GM18861 (cell line): ENCODE data around the gene RARA.
"Not testable (repeated sequence)": the region's sequence is repeated elsewhere in the genome, so short reads cannot be mapped to it uniquely, and the experiment has no call there.

ENCODE experiments used
- ATAC-seq: cut with Tn5 transposase; IDR thresholded peaks from one replicate; pipeline ENCODE4 v1.9.1; 2021; ENCODE audit not compliant: unreplicated experiment

RARA gene

DNA sequence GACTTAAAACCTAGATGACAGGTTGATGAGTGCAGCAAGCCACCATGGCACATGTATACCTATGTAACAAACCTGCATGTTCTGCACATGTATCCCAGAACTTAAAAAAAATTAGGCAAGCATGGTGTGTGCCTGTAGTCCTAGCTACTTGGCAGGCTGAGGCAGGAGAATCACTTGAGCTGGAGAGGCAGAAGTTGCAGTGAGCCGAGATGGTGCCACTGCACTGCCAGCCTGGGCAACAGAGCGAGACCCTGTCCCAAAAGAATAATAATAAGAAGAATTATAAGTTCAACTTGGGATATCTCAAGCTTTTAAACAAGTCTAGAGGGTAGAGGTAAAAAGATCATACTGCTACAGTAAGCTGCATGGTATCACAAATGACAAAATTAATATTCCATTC lies 11.5 kb upstream of the RARA start:
- ATAC-seq = no peak

DNA sequence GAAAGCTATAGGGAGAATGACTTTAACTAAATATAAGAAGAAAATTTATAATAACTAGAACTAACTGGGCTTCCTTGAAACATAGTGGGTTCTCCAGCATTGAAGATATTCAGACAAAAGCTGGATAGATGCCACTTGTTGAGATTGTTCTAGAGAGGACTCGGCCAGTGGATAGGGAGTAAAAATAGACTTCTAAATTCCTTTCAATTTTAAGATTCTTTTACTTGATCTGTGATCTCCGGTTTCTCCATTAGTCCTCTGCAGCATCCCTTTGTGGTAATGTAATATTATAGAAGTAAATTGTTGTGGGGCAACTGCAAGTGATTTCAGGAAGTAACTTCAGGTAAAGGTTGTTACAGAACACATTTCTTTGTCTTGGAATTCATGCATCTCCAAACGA lies 10.3 kb upstream of the RARA start:
- ATAC-seq = no peak

DNA sequence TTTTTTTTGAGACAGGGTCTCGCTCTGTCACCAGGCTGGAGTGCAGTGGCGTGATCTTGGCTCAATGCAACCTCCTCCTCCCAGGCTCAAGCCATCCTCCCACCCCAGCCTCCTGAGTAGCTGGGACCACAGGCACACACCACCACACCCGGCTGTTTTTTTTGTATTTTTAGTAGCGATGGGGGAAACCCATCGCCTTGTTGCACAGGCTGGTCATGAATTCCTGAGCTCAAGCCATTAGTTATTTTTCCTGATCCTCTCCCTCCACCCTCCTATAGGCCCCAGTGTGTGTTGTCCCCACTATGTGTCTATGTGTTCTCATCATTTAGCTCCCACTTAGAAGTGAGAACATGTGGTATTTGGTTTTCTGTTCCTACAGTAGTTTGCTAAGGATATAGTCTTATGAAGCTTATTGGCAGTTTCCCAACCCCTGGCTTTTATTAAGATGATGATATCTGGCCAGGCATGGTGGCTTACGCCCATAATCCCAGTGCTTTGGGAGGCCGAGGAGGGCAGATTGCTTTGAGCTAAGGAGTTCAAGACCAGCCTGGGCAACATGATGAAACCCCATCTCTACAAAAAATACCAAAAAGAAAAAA lies 9.7 kb upstream of the RARA start:
- not testable (repeated sequence) for ATAC-seq

DNA sequence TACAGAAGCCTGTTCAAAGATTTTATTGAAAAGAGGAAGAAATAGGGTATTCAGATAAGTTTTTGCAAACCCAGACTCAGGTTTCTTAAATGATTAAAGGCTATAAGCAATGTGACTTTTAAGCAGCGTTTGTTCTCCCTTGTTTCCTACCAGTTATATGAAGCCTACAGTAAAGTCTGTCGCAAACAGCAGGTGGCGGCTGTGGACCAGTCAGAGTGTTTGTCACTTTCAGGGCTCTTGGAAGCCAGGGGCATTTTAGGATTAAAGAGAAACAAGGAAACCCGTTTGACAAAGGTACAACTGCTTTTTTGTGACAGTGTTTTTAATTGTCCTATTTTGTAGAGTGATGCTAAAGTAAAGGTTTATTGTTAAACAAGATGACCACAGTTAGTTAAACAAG lies 7.7 kb upstream of the RARA start:
- no peak for ATAC-seq

DNA sequence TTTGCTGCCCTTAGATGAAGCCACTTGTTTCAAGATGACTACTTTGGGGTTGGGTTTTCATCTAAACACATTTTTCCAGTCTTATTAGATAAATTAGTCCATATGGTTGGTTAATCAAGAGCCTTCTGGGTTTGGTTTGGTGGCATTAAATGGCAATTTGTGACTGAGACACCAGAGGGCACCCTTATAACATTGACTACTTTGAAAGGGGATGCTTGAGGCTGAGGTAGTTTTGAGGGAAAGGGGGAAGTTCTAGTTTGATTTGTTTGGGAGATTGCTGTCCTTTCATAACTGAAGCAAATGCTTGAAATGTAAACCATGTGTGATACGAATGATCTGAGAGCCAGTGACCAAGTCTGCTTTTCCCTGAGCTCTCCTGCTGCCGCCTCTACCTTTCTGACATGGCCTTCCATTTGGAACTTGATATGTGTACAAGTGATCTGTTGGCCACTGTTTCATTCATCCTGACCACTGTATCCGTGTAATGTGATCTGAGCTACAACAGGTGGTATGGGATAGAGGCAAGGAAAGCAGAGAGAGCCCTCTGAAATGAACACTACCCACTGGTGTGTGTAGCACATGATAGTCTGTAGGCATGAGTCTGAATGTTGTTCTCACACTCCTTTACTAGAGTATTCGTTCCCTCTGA lies 5.8 kb upstream of the RARA start:
- ATAC-seq = no peak

DNA sequence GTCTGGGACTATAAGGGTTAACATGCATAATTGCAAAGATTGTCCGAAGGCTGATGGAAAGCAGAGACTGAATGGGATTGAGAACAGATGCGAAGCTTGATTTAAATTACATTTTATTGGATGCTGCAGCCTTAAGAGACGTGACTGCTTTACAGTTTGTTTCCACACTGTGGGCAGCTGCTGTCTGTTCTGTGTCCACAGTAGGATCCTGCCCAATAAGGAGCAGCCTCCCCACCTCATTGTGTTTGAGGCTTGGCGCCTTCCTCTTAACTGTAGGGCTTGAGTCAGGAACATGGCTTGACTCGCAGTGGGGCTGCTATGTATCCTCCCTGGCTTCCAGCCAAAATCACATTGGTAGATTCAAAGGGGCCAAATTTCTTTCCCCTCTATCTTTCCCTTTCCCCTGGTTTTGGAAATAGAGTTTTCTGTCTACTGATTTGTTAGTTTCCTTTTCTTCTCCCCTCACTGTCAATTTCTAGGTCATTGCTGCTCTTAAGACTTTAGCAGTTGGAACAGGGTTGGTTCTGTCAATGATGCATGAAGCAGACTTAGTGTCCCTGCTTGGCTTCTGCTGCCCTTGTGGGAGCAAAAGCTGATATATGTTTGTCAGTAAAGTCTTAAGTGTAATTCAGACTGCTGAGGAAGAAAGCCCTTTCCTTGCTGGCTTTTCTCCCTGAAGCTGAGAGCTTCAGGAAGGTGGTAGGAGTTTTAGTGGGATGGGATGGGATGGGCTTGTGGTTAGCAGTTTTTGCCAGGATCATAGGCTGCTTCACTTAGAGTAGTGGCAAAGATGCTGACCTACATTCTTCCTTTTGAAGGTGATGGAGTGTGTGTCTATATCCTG lies 5.0 kb upstream of the RARA start:
- no peak for ATAC-seq

DNA sequence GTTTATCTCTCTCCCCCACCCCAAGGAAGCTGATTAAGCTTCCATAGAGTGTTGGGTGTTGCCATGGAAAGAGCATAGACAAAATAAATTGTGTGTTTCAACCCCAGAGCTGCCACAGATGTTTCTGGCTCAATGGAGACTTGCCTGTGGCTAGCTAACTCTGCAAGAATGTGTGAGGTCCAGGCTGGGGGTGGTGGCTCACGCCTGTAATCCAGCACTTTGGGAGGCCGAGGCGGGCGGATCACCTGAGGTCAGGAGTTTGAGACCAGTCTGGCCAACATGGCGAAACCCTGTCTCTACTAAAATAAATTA lies 4.5 kb upstream of the RARA start:
- not testable (repeated sequence) for ATAC-seq

DNA sequence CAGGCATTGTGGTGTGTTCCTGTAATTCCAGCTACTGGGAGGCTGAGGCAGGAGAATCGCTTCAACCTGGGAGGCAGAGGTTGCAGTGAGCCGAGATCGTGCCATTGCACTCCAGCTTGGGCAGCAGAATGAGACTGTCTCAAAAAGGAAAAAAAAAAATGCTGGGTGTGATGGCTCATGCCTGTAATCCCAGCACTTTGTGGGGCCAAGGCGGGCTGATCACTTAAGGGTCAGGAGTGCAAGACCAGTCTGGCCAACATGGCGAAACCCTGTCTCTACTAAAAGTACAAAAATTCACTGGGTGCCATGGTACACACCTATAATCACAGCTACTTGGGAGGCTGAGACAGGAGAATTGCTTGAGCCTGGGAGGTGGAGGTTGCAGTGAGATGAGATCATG lies 4.1 kb upstream of the RARA start:
- ATAC-seq = not testable (repeated sequence)

DNA sequence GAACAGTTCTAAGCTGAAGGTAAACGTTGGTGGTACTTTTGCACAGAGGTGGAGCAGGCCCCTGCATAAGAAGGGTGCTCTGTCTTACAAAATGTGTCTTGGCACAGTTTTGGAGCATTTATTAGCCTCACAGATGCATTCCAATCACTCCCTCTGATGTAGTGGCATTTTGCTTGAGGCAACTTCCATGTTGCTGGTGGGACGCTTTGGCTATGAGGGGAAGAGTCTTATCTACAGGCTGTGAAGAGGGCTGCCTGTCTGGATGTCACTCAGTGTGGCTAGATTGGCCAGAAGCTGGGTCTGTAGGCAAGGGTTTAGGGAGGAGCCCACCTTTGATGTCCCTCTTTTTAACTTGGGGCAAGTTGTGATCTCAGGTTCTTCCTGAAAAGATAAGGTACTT lies 2.6 kb upstream of the RARA start:
- no peak for ATAC-seq

DNA sequence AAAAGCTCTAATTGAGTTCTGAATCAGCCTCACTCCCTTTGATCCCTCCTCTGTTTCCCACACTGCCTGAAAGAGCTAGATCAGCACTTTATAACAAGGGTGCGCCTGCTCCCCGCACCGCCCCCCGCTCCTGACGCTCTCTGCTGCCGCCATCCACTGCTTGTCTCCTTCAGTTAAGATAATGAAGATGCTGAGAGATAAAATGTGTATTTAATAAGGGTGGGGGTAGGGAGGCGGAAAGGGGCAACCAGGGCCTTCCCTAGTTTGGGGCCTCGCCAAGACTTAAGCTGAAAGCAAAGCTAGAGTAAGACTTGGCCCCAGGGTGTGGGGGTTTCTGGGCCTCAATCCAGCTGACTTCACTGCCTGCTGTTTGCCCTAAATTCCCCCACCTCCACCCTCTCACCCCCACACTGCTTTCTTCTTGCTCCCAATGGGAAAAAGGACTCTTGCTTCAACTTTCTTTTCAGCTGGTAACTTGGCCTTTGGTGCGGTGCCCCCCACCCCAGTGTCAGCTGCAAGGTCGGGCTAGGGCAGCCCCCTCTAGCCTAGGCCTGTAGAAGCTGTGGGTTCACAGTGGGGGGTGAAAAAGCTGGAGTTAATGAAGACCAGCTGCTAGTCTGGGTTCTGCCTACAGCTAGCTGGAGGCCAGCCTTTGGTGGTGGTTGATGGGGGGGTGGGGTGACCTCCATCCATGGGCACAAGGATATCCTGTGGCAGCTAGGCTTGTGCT lies 1.8 kb upstream of the RARA start:
- ATAC-seq = no peak

DNA sequence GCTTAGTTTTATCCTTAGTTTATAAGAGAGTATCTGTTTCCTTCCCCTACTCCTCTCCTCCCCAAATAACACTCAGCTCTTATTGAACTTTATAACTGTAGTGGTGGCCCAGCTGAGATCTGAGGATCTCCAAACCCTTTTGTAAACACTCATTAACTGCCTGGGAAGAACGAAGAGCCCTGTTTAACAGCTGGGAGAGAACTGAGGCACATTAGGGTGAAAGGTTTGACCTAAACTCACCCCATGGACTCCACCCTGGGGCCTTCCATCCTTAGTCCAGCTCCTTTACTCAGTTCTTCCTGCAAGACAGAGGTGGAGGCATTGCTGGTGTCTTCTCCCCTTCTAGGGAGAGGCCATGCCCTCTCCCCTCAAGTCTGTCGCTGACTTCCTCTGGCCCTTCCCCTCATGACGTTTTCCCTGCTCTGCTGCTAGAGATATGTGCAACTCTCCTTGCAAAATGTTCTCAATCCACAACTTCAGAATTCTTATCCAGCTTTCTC lies 1.2 kb upstream of the RARA start:
- no peak for ATAC-seq

DNA sequence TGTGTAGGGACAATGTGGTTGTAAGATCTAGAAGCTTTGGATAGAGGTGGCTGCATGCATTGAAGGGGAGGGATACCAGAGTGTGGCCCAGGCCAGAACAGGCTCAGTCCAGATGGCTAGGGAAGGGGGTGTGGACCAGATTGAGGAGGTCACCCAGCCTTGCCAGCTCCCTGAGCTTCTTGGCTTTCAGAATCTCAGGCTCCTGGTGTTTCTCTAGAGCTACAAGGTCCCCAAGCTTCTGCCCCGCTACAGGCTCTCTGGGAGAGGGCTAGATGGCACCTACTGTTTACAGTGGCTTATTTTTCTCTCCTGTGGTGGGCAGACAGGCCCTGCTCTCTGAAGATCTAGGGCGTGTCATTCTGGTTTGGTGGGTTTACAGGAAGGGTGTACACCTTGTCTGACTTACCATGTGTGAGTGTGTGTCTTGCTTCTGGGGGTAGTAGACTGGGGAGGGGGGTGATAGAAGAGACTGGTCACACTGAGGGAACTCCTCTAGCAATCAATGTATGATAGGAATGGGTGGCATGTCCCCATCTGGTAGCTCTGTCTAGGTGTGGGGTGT lies 1.1 kb downstream of the RARA start:
- no peak for ATAC-seq

DNA sequence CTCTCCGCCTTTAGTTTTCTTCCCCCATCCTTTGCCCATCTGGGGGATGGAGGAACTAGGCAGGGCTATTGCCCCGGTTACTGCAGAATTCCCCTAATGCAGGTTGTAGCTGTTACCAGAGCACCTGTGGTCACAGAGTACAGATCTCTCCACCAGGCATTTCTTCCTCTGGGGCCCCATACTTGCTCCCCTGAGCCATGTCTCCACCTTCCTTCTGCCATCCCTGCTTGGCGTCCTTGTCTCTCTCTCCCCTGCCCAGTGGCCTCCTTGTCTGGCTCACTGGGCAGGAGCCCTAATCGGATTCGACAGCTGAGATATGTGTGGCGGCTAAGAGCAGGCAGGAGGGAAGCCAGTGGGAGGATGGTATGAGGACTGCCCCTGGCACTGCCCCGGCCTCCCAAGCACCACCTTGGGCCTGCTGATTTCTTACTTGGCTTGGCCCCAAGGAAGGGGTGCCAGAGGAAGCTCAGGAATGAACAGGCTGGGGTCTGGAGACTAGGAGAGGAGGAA lies 2.0 kb downstream of the RARA start:
- ATAC-seq = no peak

DNA sequence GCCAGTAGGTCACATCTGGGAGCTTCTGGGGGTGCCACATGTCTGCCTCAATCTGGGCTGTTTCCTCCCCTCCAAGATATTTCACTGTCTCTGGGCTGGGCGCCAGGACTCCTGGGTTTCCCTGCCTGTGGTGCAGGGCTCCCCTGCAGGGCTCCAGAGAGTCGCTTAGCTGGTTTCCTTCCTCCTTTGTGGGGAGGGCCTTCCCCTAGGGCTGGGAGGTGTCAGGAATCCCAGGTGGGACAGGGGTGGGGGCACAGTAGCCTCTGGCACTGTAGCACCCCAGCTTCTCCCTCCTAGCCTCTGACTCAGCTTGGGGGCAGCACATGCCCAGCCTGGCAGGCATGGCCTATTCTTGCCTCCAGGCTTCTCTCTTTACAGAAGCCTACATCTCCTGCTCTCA lies 2.6 kb downstream of the RARA start:
- no peak for ATAC-seq

DNA sequence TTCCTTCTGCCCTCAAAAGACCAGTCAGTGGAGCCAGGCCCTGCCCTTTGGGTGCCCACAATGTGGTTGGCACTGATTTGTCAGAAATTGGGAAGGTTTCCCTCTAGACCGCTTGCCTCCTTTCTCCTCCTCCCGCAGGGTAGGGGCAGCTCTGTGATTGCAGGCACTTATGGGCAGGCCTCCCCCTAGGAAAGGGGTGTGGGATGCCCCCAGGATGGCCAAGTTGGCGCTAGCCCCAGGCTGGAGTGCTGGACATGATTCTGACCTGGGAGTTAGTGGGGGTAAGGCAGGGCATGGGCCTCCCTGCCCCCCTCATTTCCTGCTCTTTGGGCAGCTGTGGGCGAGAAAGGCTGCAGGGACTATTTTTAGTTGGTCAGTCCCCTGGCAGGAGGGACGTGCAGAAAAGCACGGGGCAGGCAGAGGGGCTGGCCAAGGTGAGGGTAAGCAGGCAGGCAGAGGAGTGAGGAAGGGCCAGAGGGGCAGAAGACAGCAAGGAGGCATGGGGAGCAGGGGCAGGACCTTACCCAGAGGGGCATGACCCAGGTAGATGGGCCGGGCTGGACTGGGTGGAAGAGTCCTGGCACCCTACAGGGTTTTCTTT lies 3.3 kb downstream of the RARA start:
- ATAC-seq = no peak

DNA sequence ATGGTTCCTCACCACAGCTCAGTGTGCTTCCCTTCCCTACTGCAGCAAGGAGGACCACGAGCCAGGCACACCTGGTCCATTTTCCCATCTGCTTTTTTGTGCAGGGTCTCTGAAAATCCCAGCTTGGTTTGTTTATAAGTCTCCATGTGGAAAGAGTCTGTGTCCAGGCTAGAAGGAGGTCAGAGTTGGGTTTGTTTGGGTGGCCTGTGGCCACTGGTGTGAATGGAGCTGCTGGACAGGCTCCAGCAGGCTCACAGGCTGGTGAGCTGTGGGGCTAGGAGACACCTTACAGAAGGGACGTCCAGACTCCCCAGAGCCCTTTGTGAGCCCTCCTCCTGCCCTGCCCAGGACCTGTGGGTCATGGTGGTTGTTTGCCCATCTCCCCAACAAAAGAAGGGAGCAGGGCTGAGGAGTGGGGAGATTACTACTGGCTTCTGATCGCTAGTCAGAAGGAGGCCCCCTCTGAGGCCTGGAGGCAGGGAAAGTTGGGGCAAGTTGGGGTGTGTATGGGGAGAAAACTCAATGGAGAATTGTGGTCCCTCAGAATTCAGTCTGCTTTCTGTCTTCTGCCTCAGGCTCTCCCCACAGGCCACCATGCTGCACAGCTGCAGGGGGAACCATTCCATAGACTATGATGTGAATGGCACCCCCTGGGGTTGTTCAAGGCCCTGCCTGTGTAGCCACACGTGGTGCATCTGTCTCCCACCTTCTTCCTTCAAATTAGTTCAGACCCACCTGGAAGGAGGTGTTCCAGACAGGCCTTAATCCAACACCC lies 4.1 kb downstream of the RARA start:
- no peak for ATAC-seq

DNA sequence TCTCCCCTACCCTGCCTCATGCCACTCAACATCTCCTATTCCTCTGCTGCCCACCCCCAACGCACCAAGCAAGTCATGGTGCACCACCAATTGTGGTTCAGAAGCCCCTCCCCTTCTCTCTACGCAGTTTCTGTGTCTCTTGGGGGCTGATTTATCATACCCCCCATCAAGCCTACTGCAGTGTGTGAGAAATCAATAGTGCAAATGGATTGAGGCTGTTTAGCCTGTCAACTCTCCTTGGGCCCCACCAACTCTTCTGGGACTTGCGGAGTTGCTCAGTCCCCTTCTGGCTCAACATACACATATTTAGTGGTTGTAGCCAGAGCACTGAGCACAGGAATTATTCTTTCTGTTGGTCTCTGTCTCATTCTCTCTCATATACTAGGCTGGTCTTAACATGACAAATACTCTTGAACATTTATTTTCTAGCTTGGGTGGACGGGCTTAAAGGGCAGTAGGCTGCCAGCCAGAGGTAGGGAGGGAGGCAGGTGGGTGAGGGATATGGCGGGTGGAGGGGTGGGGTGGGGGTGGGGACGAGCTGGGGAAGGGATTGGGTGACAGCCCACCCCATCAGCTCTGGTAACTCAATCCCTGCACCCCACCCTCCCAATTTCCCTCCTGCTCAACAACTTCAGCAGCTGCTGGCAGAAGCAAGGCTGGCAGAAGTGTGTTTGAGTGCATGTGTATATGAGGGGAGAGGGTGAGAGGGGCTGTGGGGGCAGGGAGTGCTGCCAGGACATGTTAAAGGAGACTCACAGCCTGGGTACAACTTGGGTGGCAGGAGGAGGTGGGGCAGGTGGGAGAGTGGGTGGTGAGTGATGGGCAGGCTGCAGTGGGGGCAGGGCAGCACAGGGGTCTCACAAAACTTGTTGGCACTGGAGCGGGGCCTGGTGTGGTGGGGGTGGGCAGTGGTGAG lies 4.9 kb downstream of the RARA start:
- ATAC-seq = no peak

DNA sequence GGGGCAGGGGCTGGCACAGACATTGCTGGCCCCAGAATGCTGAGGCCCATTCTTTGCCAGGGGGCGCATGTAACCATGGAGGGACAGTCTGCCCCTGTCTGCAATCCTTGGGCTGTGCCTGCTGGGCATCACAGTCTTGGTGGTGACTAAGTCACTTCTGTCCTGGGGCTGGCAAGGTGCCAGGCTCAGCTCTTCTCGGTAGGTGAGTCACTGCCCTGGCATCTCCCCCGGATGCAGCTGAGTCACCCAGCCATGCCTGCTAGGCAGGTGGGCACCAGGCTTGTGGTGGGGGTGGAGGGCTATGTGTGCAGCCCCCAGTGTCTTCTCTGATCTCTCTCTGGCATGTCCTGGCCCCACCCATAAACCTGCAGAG lies 5.6 kb downstream of the RARA start:
- no peak for ATAC-seq

DNA sequence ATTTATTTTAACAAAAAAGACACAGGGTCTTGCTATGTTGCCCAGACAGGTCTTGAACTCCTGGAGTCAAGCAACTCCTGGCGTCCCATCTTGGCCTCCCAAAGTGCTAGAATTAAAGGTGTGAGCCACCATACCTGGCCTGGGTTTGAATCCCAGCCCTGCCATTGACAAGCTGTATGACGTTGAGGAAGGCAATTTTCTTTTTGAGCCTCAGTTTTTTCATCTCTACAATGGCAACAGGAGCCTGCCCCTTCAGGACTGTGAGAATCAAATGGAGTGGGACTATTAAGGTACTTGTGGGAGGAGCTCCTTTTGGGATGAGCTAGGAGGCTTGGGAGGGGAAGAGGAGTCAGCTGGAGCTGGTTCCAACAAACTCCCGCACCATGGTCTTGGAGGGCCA lies 6.2 kb downstream of the RARA start:
- no peak for ATAC-seq
